IMR-90 (cell line): Measurements from ENCODE around the gene RTN4IP1. TPM values are rescaled to one million over a fixed set of nuclear protein-coding genes. Genes with fewer than 3 reads are reported as not detected.
A peak's percentile ranks its signal among the peaks of the same experiment; 100 is the strongest.

Experiments used
- ATAC-seq: fragments of 200-7000 bp; cut with Tn5 transposase; 2 replicates; pipeline ENCODE4 v1.9.1; 2020; ENCODE audit warnings: low read depth, mild to moderate bottlenecking, moderate library complexity
- BruUV-seq: library from RNA; stranded (reverse); fragments of 400-500 nt; replicated peaks from 2 replicates; lab custom pipeline; 2021; lab: Mats Ljungman, UMichigan
- CTCF ChIA-PET: fragments of 300-600 bp; formaldehyde crosslinking; extraction: SDS; loops from one replicate; lab custom pipeline; 2021; ENCODE audit warnings: antibody characterized with exemption; lab: Yijun Ruan, JAX
- POLR2A ChIA-PET: fragments of 300-600 bp; sonication (Branson Sonifier 250); formaldehyde crosslinking; loops from one replicate; lab custom pipeline; 2022; ENCODE audit warnings: antibody characterized with exemption; ENCODE audit not compliant: unreplicated experiment; lab: Charles Lee
- DNase-seq: peaks from one replicate; pipeline ENCODE4 v3.0.0; 2013
- H2AFZ ChIP-seq: replicated peaks from 2 replicates; pipeline ENCODE3; 2013; ENCODE audit warnings: low read length, mild to moderate bottlenecking; ENCODE audit not compliant: poor library complexity
- H2AK5ac ChIP-seq: 2 replicates; pipeline ENCODE4 v1.6.1; 2013; ENCODE audit warnings: low read depth, low read length, inconsistent platforms
- H2AK9ac ChIP-seq: replicated peaks from 2 replicates; pipeline ENCODE3; 2013; ENCODE audit warnings: mild to moderate bottlenecking, low read depth, low read length, moderate library complexity; ENCODE audit not compliant: poor library complexity
- H2BK120ac ChIP-seq: 2 replicates; pipeline ENCODE4 v1.6.1; 2013; ENCODE audit warnings: low read depth, low read length, inconsistent platforms
- H2BK15ac ChIP-seq: 3 replicates; pipeline ENCODE4 v1.6.1; 2013; ENCODE audit warnings: low read depth, low read length, inconsistent platforms
- H2BK20ac ChIP-seq: 2 replicates; pipeline ENCODE4 v1.6.1; 2013; ENCODE audit warnings: low read depth, mild to moderate bottlenecking, inconsistent platforms, low read length, moderate library complexity
- H2BK5ac ChIP-seq: 2 replicates; pipeline ENCODE4 v1.6.1; 2013; ENCODE audit warnings: mild to moderate bottlenecking, low read depth, low read length, inconsistent platforms; ENCODE audit not compliant: poor library complexity, severe bottlenecking
- H3K14ac ChIP-seq: replicated peaks from 2 replicates; pipeline ENCODE4 v1.6.1; 2013; ENCODE audit warnings: low read depth, low read length, inconsistent platforms
- H3K18ac ChIP-seq: 2 replicates; pipeline ENCODE4 v1.6.1; 2013; ENCODE audit warnings: low read depth, low read length, control low read depth
- H3K23ac ChIP-seq: 2 replicates; pipeline ENCODE4 v1.6.1; 2013; ENCODE audit warnings: low read depth, low read length, inconsistent platforms
- H3K27ac ChIP-seq: 2 replicates; pipeline ENCODE4 v1.5.1; 2013; ENCODE audit warnings: mild to moderate bottlenecking, control low read depth, low read length; ENCODE audit not compliant: insufficient read depth
- H3K27me3 ChIP-seq: 2 replicates; pipeline ENCODE4 v1.6.1; 2013; ENCODE audit warnings: low read length; ENCODE audit not compliant: control insufficient read depth, insufficient read depth
- H3K36me3 ChIP-seq: 2 replicates; pipeline ENCODE4 v1.6.1; 2013; ENCODE audit warnings: low read length, mixed read lengths; ENCODE audit not compliant: control insufficient read depth, insufficient read depth
- H3K4ac ChIP-seq: 2 replicates; pipeline ENCODE4 v1.6.1; 2013; ENCODE audit warnings: low read depth, low read length, inconsistent platforms
- H3K4me1 ChIP-seq: 2 replicates; pipeline ENCODE4 v1.6.1; 2013; ENCODE audit warnings: low read length, mixed read lengths; ENCODE audit not compliant: control insufficient read depth, insufficient read depth
- H3K4me2 ChIP-seq: 2 replicates; pipeline ENCODE4 v1.6.1; 2013; ENCODE audit warnings: low read depth, mild to moderate bottlenecking, control low read depth, low read length, moderate library complexity
- H3K4me3 ChIP-seq: 2 replicates; pipeline ENCODE4 v1.5.1; 2013; ENCODE audit warnings: low read depth, mild to moderate bottlenecking, control low read depth, low read length, moderate library complexity; ENCODE audit not compliant: insufficient read depth
- H3K56ac ChIP-seq: 2 replicates; pipeline ENCODE4 v1.6.1; 2013; ENCODE audit warnings: low read length, inconsistent platforms; ENCODE audit not compliant: insufficient read depth; ENCODE audit errors: extremely low read depth
- H3K79me1 ChIP-seq, 2 experiments: 2 replicates each; pipeline ENCODE4 v1.6.1; 2013; ENCODE audit warnings: low read length in 2 of 2, inconsistent platforms in 1 of 2, low read depth in 1 of 2
- H3K9ac ChIP-seq: 2 replicates; pipeline ENCODE4 v1.6.1; 2013; ENCODE audit warnings: low read depth, low read length, control low read depth
- H3K9me1 ChIP-seq: 2 replicates; pipeline ENCODE4 v1.6.1; 2013; ENCODE audit warnings: low read length, inconsistent platforms; ENCODE audit not compliant: insufficient read depth
- H3K9me3 ChIP-seq: 2 replicates; pipeline ENCODE4 v1.6.1; 2013; ENCODE audit warnings: low read length; ENCODE audit not compliant: control insufficient read depth, insufficient read depth
- H4K20me1 ChIP-seq: 2 replicates; pipeline ENCODE4 v1.6.1; 2013; ENCODE audit warnings: low read length, inconsistent platforms; ENCODE audit not compliant: insufficient read depth
- H4K5ac ChIP-seq: 2 replicates; pipeline ENCODE4 v1.6.1; 2013; ENCODE audit warnings: mild to moderate bottlenecking, low read depth, low read length, control low read depth
- H4K8ac ChIP-seq, 2 experiments: 2 replicates each; pipeline ENCODE4 v1.6.1; 2013; ENCODE audit warnings: low read depth in 2 of 2, low read length in 2 of 2, control low read depth in 1 of 2, inconsistent platforms in 1 of 2
- H4K91ac ChIP-seq: 2 replicates; pipeline ENCODE4 v1.6.1; 2013; ENCODE audit warnings: low read depth, low read length, inconsistent platforms; ENCODE audit not compliant: insufficient read depth
- MAZ ChIP-seq: IDR thresholded peaks from 2 replicates; pipeline ENCODE4 v1.6.1; 2012; ENCODE audit warnings: low read depth, mild to moderate bottlenecking, low read length, improper control_type of control experiment, moderate library complexity, borderline replicate concordance
- NFE2L2 ChIP-seq: fragments of 150-350 bp; IDR thresholded peaks from 2 replicates; pipeline ENCODE4 v1.6.1; 2016; ENCODE audit warnings: low read depth, mild to moderate bottlenecking, low read length
- WGBS, 2 experiments: methylation state at CpG; one replicate each; pipeline versions ENCODE4 v1.1.5 to v1.1.7; 2013; ENCODE audit warnings: missing lambda C conversion rate in 2 of 2; ENCODE audit not compliant: insufficient read length in 1 of 2; ENCODE audit errors: extremely low coverage in 2 of 2; 5-methylcytosine and 5-hydroxymethylcytosine counted together
- dilution Hi-C: fragments of 300-500 bp; cut with HindIII; formaldehyde crosslinking; loops from one replicate; pipeline ENCODE4 v1.14.3; 2018; ENCODE audit warnings: low sequenced_read_pairs; ENCODE audit not compliant: unreplicated experiment
- in situ Hi-C: fragments of 300-500 bp; cut with MboI; formaldehyde crosslinking; loops from 3 replicates; pipeline ENCODE4 v1.14.3; 2019; ENCODE audit warnings: low sequenced_read_pairs, inconsistent platforms, mixed read lengths
- intact Hi-C: fragments of 100-400 bp; cut with micrococcal nuclease; formaldehyde crosslinking; loops from 2 replicates; pipeline ENCODE4 v1.10.0; 2022
- polyA plus RNA-seq, 3 experiments: library from polyadenylated mRNA; depleted of rRNA; stranded (reverse); fragments of >200 nt; gene quantifications; 2 replicates each; pipeline ENCODE4 v1.2.3, GENCODE V29; 2012; ENCODE audit warnings: low replicate concordance in 1 of 3
- total RNA-seq: library from RNA; depleted of rRNA; stranded (reverse); fragments of >200 nt; gene quantifications from 2 replicates; pipeline ENCODE4 v1.2.3, GENCODE V29; 2012

Gene RTN4IP1
- total and polyA plus RNA-seq, 2 of the 4 experiments (the other 2 are of a cell fraction): 5.7 to 9.9 TPM

- no peak overlapping the region for H2BK120ac ChIP-seq
- no peak overlapping the region for H2BK5ac ChIP-seq
- no peak overlapping the region for H4K91ac ChIP-seq
- no peak overlapping the region for H3K4ac ChIP-seq
- no peaks in the 10 kb centered on the region for H3K9me3 ChIP-seq
- H3K27ac ChIP-seq: no peak overlapping the region
- no peak for DNase-seq
- H3K4me2 ChIP-seq: no peak overlapping the region; the same call in 1 of the 2 replicates
- no peak for ATAC-seq
- POLR2A ChIA-PET: no interaction called here
- no peak overlapping the region for H3K4me3 ChIP-seq
- CTCF ChIA-PET: interaction anchor here (1.5 to 1.7 kb wide), 2 partner anchors 51 to 418 kb away, joined by 4 to 10 read pairs; no protein-coding TSS in a partner anchor
- H2BK20ac ChIP-seq: no peak overlapping the region
- BruUV-seq: no TSS peak
- no peaks in the 10 kb centered on the region for H4K20me1 ChIP-seq
- no peak overlapping the region for H3K14ac ChIP-seq
- H3K4me1 ChIP-seq: peaks cover 2% of the 10 kb centered on the region
- dilution Hi-C loops (loop anchor here (25.0 kb wide), 1 partner anchor 125 kb away; no protein-coding TSS in a partner anchor), in situ Hi-C loops (loop anchor here (10.0 kb wide), 2 partner anchors 217 to 423 kb away; no protein-coding TSS in a partner anchor), intact Hi-C loops (no loop called here)
- no peaks in the 10 kb centered on the region for H3K36me3 ChIP-seq
- H3K27me3 ChIP-seq: no peaks in the 10 kb centered on the region
- TF ChIP-seq NFE2L2: no peak
- TF ChIP-seq MAZ: no peak
- no peak overlapping the region for H4K8ac ChIP-seq
- WGBS, 2 experiments: no CpG with 5 or more reads among the region's 6 CpGs
- no peaks in the 10 kb centered on the region for H3K9me1 ChIP-seq
- no peak overlapping the region for H2BK15ac ChIP-seq
- no peak overlapping the region for H3K23ac ChIP-seq
- no peak overlapping the region for H2AFZ ChIP-seq
- H2AK5ac ChIP-seq: no peak overlapping the region
- H3K18ac ChIP-seq: peak overlapping the region; percentile 23; the same call in 1 of the 2 replicates
- H3K9ac ChIP-seq: no peak overlapping the region
- no peak overlapping the region for H2AK9ac ChIP-seq
- no peak overlapping the region for H3K56ac ChIP-seq
- no peak overlapping the region for H4K5ac ChIP-seq
- no peaks in the 10 kb centered on the region for H3K79me1 ChIP-seq
These were observed 67.5 kb downstream of the RTN4IP1 start for GRCh38 chr6:106561686-106562405.
